A549 (cell line): ENCODE data around the gene RBMXL2. TPM values are rescaled to one million over a fixed set of nuclear protein-coding genes. Genes with fewer than 3 reads are reported as not detected.

Experiments
- ATAC-seq, 2 experiments: fragments of 200-7000 bp in 1 of 2; fragments of >200 bp in 1 of 2; cut with Nextera tagmentation in 1 of 2; cut with Tn5 transposase in 1 of 2; 3 replicates each; pipeline versions ENCODE4 v1.8.0 to v1.9.1; 2018 to 2020; ENCODE audit warnings: mild to moderate bottlenecking in 1 of 2, moderate library complexity in 1 of 2
- CTCF ChIA-PET: fragments of 300-600 bp; sonication (Branson Sonifier 250); formaldehyde crosslinking; extraction: SDS; loops from one replicate; lab custom pipeline; 2021; ENCODE audit warnings: antibody characterized with exemption, inconsistent platforms; lab: Yijun Ruan, JAX
- POLR2A ChIA-PET: fragments of 350-600 bp; formaldehyde crosslinking; extraction: SDS; loops from one replicate; lab custom pipeline; 2021; ENCODE audit warnings: antibody characterized with exemption, inconsistent platforms; lab: Yijun Ruan, JAX
- DNase-seq, 2 experiments: peaks; one replicate each; pipeline versions ENCODE4 v3.0.0 to v3.0.0-alpha.2; 2011 to 2016; ENCODE audit warnings: low read depth in 1 of 2, low spot score in 1 of 2
- FAIRE-seq: peaks from 2 replicates; lab custom pipeline; 2011; peaks lifted over from hg19 to GRCh38; lab: Jason Lieb, UNC
- H3K27ac ChIP-seq, 2 experiments: fragments of >200 bp; sonication (Bioruptor Twin); formaldehyde crosslinking; 3 replicates each; pipeline ENCODE4 v1.5.1; 2016 to 2017
- H3K4me1 ChIP-seq: fragments of >200 bp; sonication (Bioruptor Twin); formaldehyde crosslinking; 3 replicates; pipeline ENCODE4 v1.6.1; 2016
- H3K4me2 ChIP-seq: fragments of >200 bp; sonication (Bioruptor Twin); formaldehyde crosslinking; 3 replicates; pipeline ENCODE4 v1.6.1; 2016
- H3K4me3 ChIP-seq: fragments of >200 bp; sonication (Bioruptor Twin); formaldehyde crosslinking; 3 replicates; pipeline ENCODE4 v1.5.1; 2016
- H3K9me3 ChIP-seq: fragments of >200 bp; sonication (Bioruptor Twin); formaldehyde crosslinking; 3 replicates; pipeline ENCODE4 v1.6.1; 2016
- ATOH8 ChIP-seq: fragments of 250-450 bp; sonication (Bioruptor Pico); IDR thresholded peaks from 2 replicates; pipeline ENCODE4 v1.5.0; 2020; ENCODE audit warnings: low read depth, mild to moderate bottlenecking, moderate library complexity
- CBX8 ChIP-seq: fragments of 200-600 bp; sonication (generic); IDR thresholded peaks from 2 replicates; pipeline ENCODE4 v1.6.1; 2016
- CEBPB ChIP-seq, 2 experiments: fragments of >200 bp in 1 of 2; sonication (Bioruptor Twin) in 1 of 2; formaldehyde crosslinking in 1 of 2; IDR thresholded peaks; 2 replicates each; pipeline ENCODE4 v1.6.1; 2012 to 2016
- CHD2 ChIP-seq: fragments of 150-350 bp; IDR thresholded peaks from 2 replicates; pipeline ENCODE4 v1.6.1; 2014; ENCODE audit warnings: low read length; ENCODE audit not compliant: partially characterized antibody
- CHD4 ChIP-seq: fragments of 200-600 bp; sonication (generic); IDR thresholded peaks from 2 replicates; pipeline ENCODE4 v1.6.1; 2016; ENCODE audit warnings: antibody characterized with exemption, mild to moderate bottlenecking, borderline replicate concordance
- CTCF ChIP-seq: fragments of >200 bp; sonication (Bioruptor Twin); formaldehyde crosslinking; IDR thresholded peaks from 3 replicates; pipeline ENCODE4 v1.5.1; 2016
- EHF ChIP-seq: fragments of 250-450 bp; sonication (Bioruptor Pico); IDR thresholded peaks from 2 replicates; pipeline ENCODE4 v1.5.0; 2020; ENCODE audit warnings: mild to moderate bottlenecking
- EHMT2 ChIP-seq: fragments of 200-600 bp; sonication (generic); IDR thresholded peaks from 2 replicates; pipeline ENCODE4 v1.6.1; 2016; ENCODE audit warnings: antibody characterized with exemption, low read depth, mild to moderate bottlenecking, moderate library complexity
- FOXS1 ChIP-seq: fragments of 250-450 bp; sonication (Bioruptor Pico); IDR thresholded peaks from 2 replicates; pipeline ENCODE4 v1.5.0; 2020; ENCODE audit warnings: mild to moderate bottlenecking, moderate library complexity
- HDAC2 ChIP-seq: fragments of 200-600 bp; sonication (generic); IDR thresholded peaks from 2 replicates; pipeline ENCODE4 v1.6.1; 2016
- JUN ChIP-seq, 2 experiments: fragments of >200 bp; sonication (Bioruptor Twin); formaldehyde crosslinking; IDR thresholded peaks; 2 replicates in 1 of 2; 3 replicates in 1 of 2; pipeline ENCODE4 v1.6.1; 2016 to 2017
- JUNB ChIP-seq: fragments of >200 bp; sonication (Bioruptor Twin); formaldehyde crosslinking; IDR thresholded peaks from 2 replicates; pipeline ENCODE4 v1.6.1; 2016
- KDM5A ChIP-seq: fragments of 200-600 bp; sonication (generic); IDR thresholded peaks from 2 replicates; pipeline ENCODE4 v1.6.1; 2016; ENCODE audit warnings: antibody characterized with exemption, mild to moderate bottlenecking
- MAZ ChIP-seq: fragments of 150-350 bp; IDR thresholded peaks from 2 replicates; pipeline ENCODE4 v1.6.1; 2014; ENCODE audit warnings: antibody characterized with exemption, low read depth, low read length, borderline replicate concordance
- MYC ChIP-seq: IDR thresholded peaks from 2 replicates; pipeline ENCODE4 v1.6.1; 2012; ENCODE audit warnings: mild to moderate bottlenecking, inconsistent platforms, low read length, improper control_type of control experiment, borderline replicate concordance
- NPAS2 ChIP-seq: fragments of 250-450 bp; sonication (Bioruptor Pico); IDR thresholded peaks from 2 replicates; pipeline ENCODE4 v1.8.0; 2022; ENCODE audit warnings: mild to moderate bottlenecking, moderate library complexity, borderline replicate concordance
- POLR2A ChIP-seq: IDR thresholded peaks from 2 replicates; pipeline ENCODE4 v1.6.1; 2012; ENCODE audit warnings: mild to moderate bottlenecking, low read length
- RFX5 ChIP-seq: fragments of 450-650 bp; IDR thresholded peaks from 2 replicates; pipeline ENCODE4 v1.7.1; 2014; ENCODE audit warnings: antibody characterized with exemption, mild to moderate bottlenecking, moderate library complexity
- SMC3 ChIP-seq: fragments of >200 bp; sonication (Bioruptor Twin); formaldehyde crosslinking; IDR thresholded peaks from 3 replicates; pipeline ENCODE4 v1.6.1; 2018; ENCODE audit warnings: inconsistent platforms
- USF2 ChIP-seq: fragments of 450-650 bp; IDR thresholded peaks from 2 replicates; pipeline ENCODE4 v1.6.1; 2014; ENCODE audit warnings: antibody characterized with exemption
- ZFP36 ChIP-seq: fragments of 450-650 bp; IDR thresholded peaks from 2 replicates; pipeline ENCODE4 v1.6.1; 2014; ENCODE audit warnings: borderline replicate concordance; ENCODE audit not compliant: partially characterized antibody
- ZNF302 ChIP-seq: fragments of 250-450 bp; sonication (Bioruptor Pico); IDR thresholded peaks from 2 replicates; pipeline ENCODE4 v1.9.0; 2021; ENCODE audit warnings: inconsistent platforms, mild to moderate bottlenecking, moderate library complexity
- ZSCAN20 ChIP-seq: fragments of 250-450 bp; sonication (Bioruptor Pico); IDR thresholded peaks from 2 replicates; pipeline ENCODE4 v1.8.0; 2022; ENCODE audit warnings: mild to moderate bottlenecking, moderate library complexity
- WGBS: methylation state at CpG from one replicate; pipeline ENCODE4 v1.1.6; 2017; ENCODE audit errors: missing lambda C conversion rate; 5-methylcytosine and 5-hydroxymethylcytosine counted together
- polyA plus RNA-seq, 4 experiments: library from polyadenylated mRNA; depleted of rRNA in 3 of 4; stranded (reverse); fragments of >200 nt; fragmentation: RNase III in 1 of 4; extraction: RNeasy Plus Mini Kit Qiagen cat#74134 plus additional on column Dnase treatment in 1 of 4; gene quantifications; 2 replicates in 3 of 4; 3 replicates in 1 of 4; pipeline ENCODE4 v1.2.3, GENCODE V29; 2011 to 2017
- TF ChIP-seq, protein P1 (sequence below): fragments of 150-350 bp; IDR thresholded peaks from 2 replicates; pipeline ENCODE4 v1.6.1; 2014; ENCODE audit warnings: low read depth, mild to moderate bottlenecking, low read length

Gene RBMXL2
- polyA plus RNA-seq, 2 of the 4 experiments (the other 2 are of a cell fraction), result not detected

GRCh38 chr11:7115780-7116179 lies 27.0 kb downstream of the RBMXL2 start:
- Histone ChIP-seq H3K4me2 (no peak overlapping the region), H3K9me3 (no peaks in the 10 kb centered on the region), H3K4me3 (no peak overlapping the region), H3K4me1 (no peaks in the 10 kb centered on the region)
- DNase-seq, result no peak
- no peak for ATAC-seq
- CTCF ChIA-PET, result no interaction called here
- TF ChIP-seq ATOH8 (CRISPR knock-in tag) (no peak), FOXS1 (CRISPR knock-in tag) (no peak), EHMT2 (no peak), CTCF (no peak), JUNB (no peak), ZSCAN20 (CRISPR knock-in tag) (no peak)
- TF ChIP-seq, protein P1, sequence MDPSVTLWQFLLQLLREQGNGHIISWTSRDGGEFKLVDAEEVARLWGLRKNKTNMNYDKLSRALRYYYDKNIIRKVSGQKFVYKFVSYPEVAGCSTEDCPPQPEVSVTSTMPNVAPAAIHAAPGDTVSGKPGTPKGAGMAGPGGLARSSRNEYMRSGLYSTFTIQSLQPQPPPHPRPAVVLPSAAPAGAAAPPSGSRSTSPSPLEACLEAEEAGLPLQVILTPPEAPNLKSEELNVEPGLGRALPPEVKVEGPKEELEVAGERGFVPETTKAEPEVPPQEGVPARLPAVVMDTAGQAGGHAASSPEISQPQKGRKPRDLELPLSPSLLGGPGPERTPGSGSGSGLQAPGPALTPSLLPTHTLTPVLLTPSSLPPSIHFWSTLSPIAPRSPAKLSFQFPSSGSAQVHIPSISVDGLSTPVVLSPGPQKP, result no peak
- TF ChIP-seq, all 56 proteins: peak for 0
- POLR2A ChIA-PET, result no interaction called here
- no peak overlapping the region for H3K27ac ChIP-seq
- no peak for FAIRE-seq
- 0% methylated on average over 1 of the region's 1 CpG for whole genome bisulfite sequencing

GRCh38 chr11:7116370-7116769 lies 27.6 kb downstream of the RBMXL2 start:
- CTCF ChIA-PET, result no interaction called here
- 28% methylated on average over 3 of the region's 3 CpGs for WGBS
- ATAC-seq, result no peak
- Histone ChIP-seq H3K4me1 (no peaks in the 10 kb centered on the region), H3K4me2 (no peak overlapping the region), H3K9me3 (no peaks in the 10 kb centered on the region), H3K4me3 (no peak overlapping the region), H3K27ac (no peak overlapping the region)
- no peak for DNase-seq
- TF ChIP-seq CBX8 (no peak), RFX5 (no peak), CEBPB (IDR thresholded peaks at IDR 0.05) (no peak), MAZ (no peak), CHD2 (no peak), SMC3 (no peak), EHF (no peak), USF2 (no peak), CTCF (no peak), NPAS2 (CRISPR knock-in tag) (no peak), ZNF302 (no peak), MYC (no peak), JUN (IDR thresholded peaks at IDR 0.05) (no peak), POLR2A (no peak), ZFP36 (no peak), CHD4 (no peak), KDM5A (no peak), JUNB (no peak), HDAC2 (no peak)
- TF ChIP-seq, protein P1, result no peak
- POLR2A ChIA-PET, result no interaction called here
- no peak for FAIRE-seq
